Transverse colon (tissue), 4 donors: Measurements from ENCODE around the gene FEV. TPM values are rescaled to one million over a fixed set of nuclear protein-coding genes. Genes with fewer than 3 reads are reported as not detected.

Source experiments
- DNase-seq: peaks from one replicate; pipeline ENCODE4 v3.0.0-alpha.2; 2019
- H3K27ac ChIP-seq, 4 donors: fragments of 200-600 bp; sonication (generic); 2 replicates each; pipeline ENCODE4 v1.5.1; 2016 to 2018; ENCODE audit warnings: inconsistent platforms in 4 of 4
- H3K27me3 ChIP-seq: fragments of 200-600 bp; sonication (generic); 2 replicates; pipeline ENCODE4 v1.5.1; 2017; ENCODE audit warnings: inconsistent platforms
- H3K36me3 ChIP-seq, 4 donors: fragments of 200-600 bp; sonication (generic); 2 replicates each; pipeline ENCODE4 v1.5.1; 2017 to 2019; ENCODE audit warnings: inconsistent platforms in 4 of 4
- H3K4me1 ChIP-seq, 4 donors: fragments of 200-600 bp; sonication (generic); 2 replicates each; pipeline ENCODE4 v1.5.1; 2017 to 2020; ENCODE audit warnings: inconsistent platforms in 4 of 4
- H3K4me3 ChIP-seq, 4 donors: fragments of 200-600 bp; sonication (generic); 1 replicate in 1 of 4; 2 replicates in 3 of 4; pipeline versions ENCODE4 v1.5.1 to v1.6.1; 2017 to 2019; ENCODE audit warnings: inconsistent platforms in 4 of 4
- H3K9me3 ChIP-seq, 2 donors: fragments of 200-600 bp; sonication (generic); 2 replicates each; pipeline ENCODE4 v1.5.1; 2017 to 2019; ENCODE audit warnings: inconsistent platforms in 2 of 2
- CTCF ChIP-seq, 5 experiments: fragments of 200-600 bp in 3 of 5; fragments of 450-650 bp in 2 of 5; sonication (generic) in 3 of 5; IDR thresholded peaks; 1 replicate in 2 of 5; 2 replicates in 3 of 5; pipeline ENCODE4 v1.5.1; 2016 to 2017; ENCODE audit warnings: antibody characterized with exemption in 5 of 5, inconsistent platforms in 3 of 5, mild to moderate bottlenecking in 2 of 5, moderate library complexity in 1 of 5
- EP300 ChIP-seq: sonication (generic); formaldehyde crosslinking; IDR thresholded peaks from one replicate; pipeline ENCODE4 v1.6.1; 2017; ENCODE audit warnings: antibody characterized with exemption, low read depth
- POLR2A ChIP-seq: fragments of 450-650 bp; IDR thresholded peaks from one replicate; pipeline ENCODE4 v1.6.1; 2016; ENCODE audit warnings: antibody characterized with exemption, mild to moderate bottlenecking, moderate library complexity
- POLR2AphosphoS5 ChIP-seq, 3 donors: sonication (generic); formaldehyde crosslinking; IDR thresholded peaks; one replicate each; pipeline ENCODE4 v1.6.1; 2016; ENCODE audit warnings: antibody characterized with exemption in 3 of 3
- WGBS, 2 donors: methylation state at CpG; one replicate each; pipeline ENCODE4 v1.1.5; 2018; ENCODE audit warnings: low coverage in 1 of 2; 5-methylcytosine and 5-hydroxymethylcytosine counted together
- in situ Hi-C, 4 donors: fragments of 200-750 bp; cut with MboI; loops; one replicate each; pipeline versions ENCODE4 v1.15.0 to v1.15.1; 2017; ENCODE audit warnings: low sequenced_read_pairs in 3 of 4, low pct_ligation_motif_present in 1 of 4, low pct_unique_long_range_greater_than_20kb in 1 of 4
- intact Hi-C: fragments of 100-400 bp; cut with DNase I; formaldehyde crosslinking; loops from one replicate; pipeline ENCODE4 v1.15.1; 2023; ENCODE audit warnings: low total_unique reads
- total RNA-seq, 4 donors: library from RNA; depleted of rRNA; stranded (reverse); fragments of >200 nt; gene quantifications; one replicate each; pipeline ENCODE4 v1.1.0, GENCODE V29; 2016

FEV gene
- total RNA-seq, 4 donors from 2014 or later: 1.9 to 8.2 TPM; not detected in 2

- in situ Hi-C loops: no loop called here
- intact Hi-C loops: no loop called here
- H3K27ac ChIP-seq: no peak overlapping the region
- H3K27me3 ChIP-seq: peaks cover 100% of the 10 kb centered on the region
- TF ChIP-seq EP300 (no peak), POLR2A (no peak), CTCF (IDR thresholded peaks at IDR 0.05) (no peak), POLR2AphosphoS5 (IDR thresholded peaks at IDR 0.05) (no peak)
- DNase-seq: no peak
- H3K4me3 ChIP-seq: no peak overlapping the region
- H3K4me1 ChIP-seq: peaks cover 9 to 24% (median 22%) of the 10 kb centered on the region in 4 donors
- no peaks in the 10 kb centered on the region for H3K9me3 ChIP-seq
- WGBS, 2 donors: 33 to 68% methylated on average over 1 to 3 of the region's 3 CpGs
- no peaks in the 10 kb centered on the region for H3K36me3 ChIP-seq
Observed at GRCh38 chr2:218988164-218988563, 3.2 kb upstream of the FEV start.

- Histone ChIP-seq H3K36me3 (no peaks in the 10 kb centered on the region), H3K9me3 (no peaks in the 10 kb centered on the region), H3K4me1 (peaks cover 14 to 34% (median 29%) of the 10 kb centered on the region in 4 donors), H3K27me3 (peaks cover 100% of the 10 kb centered on the region), H3K27ac (no peak overlapping the region), H3K4me3 (no peak overlapping the region)
- no peak for DNase-seq
- 28 to 40% methylated on average over 2 to 4 of the region's 4 CpGs for WGBS, 2 donors
- no peak for TF ChIP-seq POLR2A
- no peak for TF ChIP-seq CTCF (IDR thresholded peaks at IDR 0.05)
- TF ChIP-seq POLR2AphosphoS5 (IDR thresholded peaks at IDR 0.05): no peak
- no peak for TF ChIP-seq EP300
- intact Hi-C loops: no loop called here
- in situ Hi-C loops: no loop called here
Observed at GRCh38 chr2:218986148-218986761, 1.3 kb upstream of the FEV start.

- H3K36me3 ChIP-seq: no peaks in the 10 kb centered on the region
- peaks cover 19 to 42% (median 35%) of the 10 kb centered on the region in 4 donors for H3K4me1 ChIP-seq
- in situ Hi-C loops (no loop called here), intact Hi-C loops (no loop called here)
- H3K27ac ChIP-seq: no peak overlapping the region
- no peaks in the 10 kb centered on the region for H3K9me3 ChIP-seq
- peaks cover 100% of the 10 kb centered on the region for H3K27me3 ChIP-seq
- TF ChIP-seq EP300 (no peak), POLR2A (no peak)
- no peak for DNase-seq
- peak overlapping the region in 1 of 4 donors; percentile 5 for H3K4me3 ChIP-seq
- WGBS, 2 donors: 4 to 10% methylated on average over 8 to 34 of the region's 49 CpGs
Observed at GRCh38 chr2:218985325-218986091, 524 bp upstream of the FEV start.

- H3K9me3 ChIP-seq: no peaks in the 10 kb centered on the region
- TF ChIP-seq POLR2A (no peak), POLR2AphosphoS5 (IDR thresholded peaks at IDR 0.05) (no peak), EP300 (no peak), CTCF (IDR thresholded peaks at IDR 0.05) (no peak)
- peaks cover 19 to 51% (median 41%) of the 10 kb centered on the region in 4 donors for H3K4me1 ChIP-seq
- in situ Hi-C loops (no loop called here), intact Hi-C loops (no loop called here)
- peak overlapping the region in 1 of 4 donors; percentile 37 for H3K4me3 ChIP-seq
- H3K27ac ChIP-seq: no peak overlapping the region
- 0 to 3% methylated on average over 1 to 49 of the region's 50 CpGs for WGBS, 2 donors
- no peak for DNase-seq
- H3K36me3 ChIP-seq: no peaks in the 10 kb centered on the region
- H3K27me3 ChIP-seq: peaks cover 100% of the 10 kb centered on the region
Observed at GRCh38 chr2:218984239-218985020, 554 bp downstream of the FEV start.
